Spleen (tissue), 7 donors: ENCODE data around the gene KEAP1.

Experiments used
- POLR2A ChIP-seq, 3 donors: fragments of 450-650 bp; IDR thresholded peaks; one replicate each; pipeline ENCODE4 v1.5.1; 2017; ENCODE audit warnings: antibody characterized with exemption in 3 of 3, mild to moderate bottlenecking in 1 of 3
- POLR2AphosphoS5 ChIP-seq, 3 donors: sonication (generic); formaldehyde crosslinking; IDR thresholded peaks; one replicate each; pipeline ENCODE4 v1.5.1; 2017; ENCODE audit warnings: antibody characterized with exemption in 3 of 3
- TF ChIP-seq, protein P1 (sequence below), 11 experiments: fragments of 200-600 bp in 7 of 11; fragments of 450-650 bp in 4 of 11; sonication (generic) in 4 of 11; IDR thresholded peaks in 8 of 11; conservative IDR thresholded peaks in 3 of 11; 1 replicate in 7 of 11; 2 replicates in 4 of 11; pipeline versions ENCODE4 v1.4.0 to v1.8.0; 2016 to 2021; ENCODE audit warnings: antibody characterized with exemption in 11 of 11, inconsistent platforms in 4 of 11, mild to moderate bottlenecking in 1 of 11
- donor health status: DM: no; HTN: no; CAD: no; lungs with moderate emphysema.
- donor health status: DM: no; HTN: no; CAD: no.
- donor health status: DM: no; HTN: no; CAD: no.

DNA sequence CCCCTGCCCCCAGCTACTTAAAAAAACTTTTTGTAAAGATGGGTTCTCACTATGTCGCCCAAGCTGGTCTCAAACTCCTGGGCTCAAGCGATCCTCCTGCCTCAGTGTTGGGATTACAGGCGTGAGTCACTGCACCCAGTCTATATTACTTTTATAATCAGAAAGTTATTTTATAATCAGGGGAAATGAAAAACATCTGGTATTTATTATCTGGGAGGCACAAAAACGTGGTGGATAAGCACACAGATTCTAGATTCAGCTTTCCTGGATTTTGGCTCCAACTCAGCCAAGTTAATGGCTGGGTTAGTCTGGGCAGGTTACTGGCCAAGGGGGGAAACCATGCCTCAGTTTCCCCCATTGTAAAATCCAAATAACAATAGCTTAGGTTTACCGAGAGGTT is 24.7 kb downstream of the KEAP1 start:
- TF ChIP-seq POLR2AphosphoS5 (IDR thresholded peaks at IDR 0.05) (no peak), POLR2A (IDR thresholded peaks at IDR 0.05) (no peak)
- TF ChIP-seq, protein P1, sequence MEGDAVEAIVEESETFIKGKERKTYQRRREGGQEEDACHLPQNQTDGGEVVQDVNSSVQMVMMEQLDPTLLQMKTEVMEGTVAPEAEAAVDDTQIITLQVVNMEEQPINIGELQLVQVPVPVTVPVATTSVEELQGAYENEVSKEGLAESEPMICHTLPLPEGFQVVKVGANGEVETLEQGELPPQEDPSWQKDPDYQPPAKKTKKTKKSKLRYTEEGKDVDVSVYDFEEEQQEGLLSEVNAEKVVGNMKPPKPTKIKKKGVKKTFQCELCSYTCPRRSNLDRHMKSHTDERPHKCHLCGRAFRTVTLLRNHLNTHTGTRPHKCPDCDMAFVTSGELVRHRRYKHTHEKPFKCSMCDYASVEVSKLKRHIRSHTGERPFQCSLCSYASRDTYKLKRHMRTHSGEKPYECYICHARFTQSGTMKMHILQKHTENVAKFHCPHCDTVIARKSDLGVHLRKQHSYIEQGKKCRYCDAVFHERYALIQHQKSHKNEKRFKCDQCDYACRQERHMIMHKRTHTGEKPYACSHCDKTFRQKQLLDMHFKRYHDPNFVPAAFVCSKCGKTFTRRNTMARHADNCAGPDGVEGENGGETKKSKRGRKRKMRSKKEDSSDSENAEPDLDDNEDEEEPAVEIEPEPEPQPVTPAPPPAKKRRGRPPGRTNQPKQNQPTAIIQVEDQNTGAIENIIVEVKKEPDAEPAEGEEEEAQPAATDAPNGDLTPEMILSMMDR (IDR thresholded peaks at IDR 0.05 in 8 of 11, conservative IDR thresholded peaks at IDR 0.05 in 3 of 11): no peak
